CD4-positive, alpha-beta T cell (primary cell): ENCODE data around the gene MCHR1. TPM values are rescaled to one million over a fixed set of nuclear protein-coding genes. Genes with fewer than 3 reads are reported as not detected.
"Not testable (repeated sequence)": the region's sequence is repeated elsewhere in the genome, so short reads cannot be mapped to it uniquely, and the experiment has no call there.

ENCODE experiments used
- ATAC-seq: fragments of 200-7000 bp; cut with Tn5 transposase; one replicate; pipeline ENCODE4 v1.10.0; 2022; ENCODE audit warnings: mild to moderate bottlenecking; ENCODE audit not compliant: poor library complexity
- CTCF ChIA-PET: fragments of 350-600 bp; sonication (Branson Sonifier 250); formaldehyde crosslinking; loops from one replicate; lab custom pipeline; 2021; ENCODE audit warnings: antibody characterized with exemption, inconsistent platforms; lab: Charles Lee
- POLR2A ChIA-PET: fragments of 350-600 bp; sonication (Branson Sonifier 250); formaldehyde crosslinking; loops from one replicate; lab custom pipeline; 2021; ENCODE audit warnings: antibody characterized with exemption, inconsistent platforms; lab: Charles Lee
- DNase-seq, 14 experiments: peaks; one replicate each; pipeline ENCODE4 v3.0.0-alpha.2; 2013 to 2020; ENCODE audit warnings: mixed read lengths in 2 of 14
- H3K27ac ChIP-seq, 2 donors: one replicate each; pipeline versions ENCODE4 v1.5.1 to v1.7.0; 2013; ENCODE audit warnings: low read length in 2 of 2, low read depth in 1 of 2, mild to moderate bottlenecking in 1 of 2
- H3K27me3 ChIP-seq, 2 experiments: 1 replicate in 1 of 2; 2 replicates in 1 of 2; pipeline versions ENCODE4 v1.6.1 to v1.7.0; 2013; ENCODE audit warnings: low read length in 2 of 2, control low read depth in 1 of 2, mild to moderate bottlenecking in 1 of 2, moderate library complexity in 1 of 2; ENCODE audit not compliant: insufficient read depth in 2 of 2, control insufficient read depth in 1 of 2
- H3K36me3 ChIP-seq: one replicate; pipeline ENCODE4 v1.6.1; 2013; ENCODE audit warnings: low read length, control low read depth; ENCODE audit not compliant: insufficient read depth
- H3K4me1 ChIP-seq: one replicate; pipeline ENCODE4 v1.6.1; 2013; ENCODE audit warnings: low read length, control low read depth; ENCODE audit not compliant: insufficient read depth
- H3K4me3 ChIP-seq: one replicate; pipeline ENCODE4 v1.5.1; 2013; ENCODE audit warnings: mild to moderate bottlenecking, low read length, moderate library complexity
- H3K9me3 ChIP-seq, 2 experiments: 1 replicate in 1 of 2; 2 replicates in 1 of 2; pipeline versions ENCODE4 v1.6.1 to v1.7.0; 2013; ENCODE audit warnings: low read length in 2 of 2, mild to moderate bottlenecking in 2 of 2, control low read depth in 1 of 2, moderate library complexity in 1 of 2; ENCODE audit not compliant: control insufficient read depth in 1 of 2, insufficient read depth in 1 of 2
- H3K27ac Mint-ChIP-seq: one replicate; pipeline ENCODE4 v1.8.0; 2020; ENCODE audit warnings: mixed read lengths
- H3K27me3 Mint-ChIP-seq: one replicate; pipeline ENCODE4 v1.8.0; 2021; ENCODE audit warnings: mixed read lengths
- H3K36me3 Mint-ChIP-seq: one replicate; pipeline ENCODE4 v1.8.0; 2021; ENCODE audit warnings: low read depth, mixed read lengths
- H3K4me1 Mint-ChIP-seq: one replicate; pipeline ENCODE4 v1.8.0; 2021; ENCODE audit warnings: low read depth, mixed read lengths
- H3K4me3 Mint-ChIP-seq: one replicate; pipeline ENCODE4 v1.8.0; 2020; ENCODE audit warnings: mild to moderate bottlenecking, mixed read lengths
- H3K9me3 Mint-ChIP-seq: one replicate; pipeline ENCODE4 v1.8.0; 2020; ENCODE audit warnings: mixed read lengths
- intact Hi-C, 2 experiments: fragments of 100-400 bp; cut with DNase I in 1 of 2; cut with micrococcal nuclease in 1 of 2; formaldehyde crosslinking; loops; one replicate each; pipeline versions ENCODE4 v1.15.1 to v1.9.0; 2023 to 2025; cut with DNase I, micrococcal nuclease
- total RNA-seq, 174 experiments: library from RNA in 2 of 174; stranded (reverse) in 2 of 174; gene quantifications; one replicate each; pipeline ENCODE4 v1.2.3 and lab custom pipeline; 2021 to 2026
- TF ChIP-seq, protein P1 (sequence below): fragments of 200-600 bp; IDR thresholded peaks from one replicate; pipeline ENCODE4 v1.8.0; 2022; ENCODE audit warnings: antibody characterized with exemption, mild to moderate bottlenecking

MCHR1 gene
- total RNA-seq, 2 experiments from 2014 or later = not detected

DNA sequence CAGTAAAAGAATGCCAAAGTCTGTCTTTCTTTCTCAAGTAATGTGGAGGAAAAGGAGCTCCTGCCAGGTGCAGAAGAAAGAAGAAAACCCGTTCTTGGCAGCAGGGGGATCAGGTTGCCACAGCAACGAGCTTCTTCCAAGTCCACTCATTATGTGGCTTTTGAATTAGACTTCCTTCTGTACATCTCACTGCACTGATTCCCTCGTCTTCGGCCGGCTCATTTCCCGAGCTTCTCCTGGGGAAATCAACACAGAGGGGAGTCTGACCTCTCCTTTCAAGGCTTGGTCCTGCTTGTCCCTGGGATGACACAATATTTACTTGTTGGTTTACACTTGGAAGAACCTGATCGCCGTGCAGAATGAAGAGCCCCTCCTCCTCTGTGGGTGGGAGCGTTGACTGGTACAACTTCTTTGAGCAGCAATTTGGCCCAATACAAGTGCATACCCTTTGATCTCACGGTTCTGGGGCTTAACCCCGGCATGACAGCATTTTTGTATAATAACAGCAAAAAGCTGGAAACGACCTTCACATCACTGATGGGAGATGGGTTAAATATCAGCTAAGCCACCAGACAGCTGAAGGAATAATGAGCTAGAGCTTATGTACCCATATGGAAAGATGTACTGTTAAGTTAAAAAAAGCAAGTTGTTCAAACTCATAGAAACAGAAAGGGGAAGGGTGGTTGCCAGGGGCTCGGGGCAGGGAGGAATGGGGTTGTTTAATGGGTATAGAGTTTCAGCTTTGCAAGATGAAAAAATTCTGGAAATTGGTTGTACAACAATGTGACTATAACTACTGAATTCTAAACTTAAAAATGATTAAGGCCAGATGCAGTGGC is 35.4 kb downstream of the MCHR1 start:
- no peak overlapping the region for H3K4me3 Mint-ChIP-seq
- CTCF ChIA-PET = interaction anchor here (0.6 to 1.1 kb wide), 4 partner anchors 32 to 815 kb away, joined by 3 to 5 read pairs (median 3); no protein-coding TSS in a partner anchor

DNA sequence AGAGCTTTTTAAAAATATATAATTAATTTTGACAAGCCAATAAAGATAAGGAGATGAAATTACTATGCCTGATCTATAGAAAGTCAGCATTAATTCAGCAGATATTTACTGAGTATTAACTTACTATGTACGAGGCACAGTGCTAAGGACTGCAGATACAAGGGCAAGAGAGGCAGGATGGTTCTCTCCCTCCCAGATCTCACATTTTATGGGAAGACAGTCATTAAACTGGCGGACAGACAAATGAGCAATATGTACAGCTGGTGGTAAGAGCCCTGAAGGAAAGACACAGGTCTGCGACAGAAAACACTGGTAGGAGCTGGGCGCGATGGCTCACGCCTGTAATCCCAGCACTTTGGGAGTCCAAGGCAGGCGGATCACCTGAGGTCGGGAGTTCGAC is 36.8 kb downstream of the MCHR1 start:
- Histone ChIP-seq H3K4me3 (no peak overlapping the region), H3K27ac (no peak overlapping the region), H3K27me3 (no peaks in the 10 kb centered on the region), H3K36me3 (no peaks in the 10 kb centered on the region), H3K9me3 (no peaks in the 10 kb centered on the region), H3K4me1 (peaks cover 10% of the 10 kb centered on the region)
- intact Hi-C loops = no loop called here
- H3K36me3 Mint-ChIP-seq = no peaks in the 10 kb centered on the region
- no peak for ATAC-seq
- H3K9me3 Mint-ChIP-seq = no peaks in the 10 kb centered on the region
- H3K4me1 Mint-ChIP-seq = peaks cover 20% of the 10 kb centered on the region
- TF ChIP-seq, protein P1, sequence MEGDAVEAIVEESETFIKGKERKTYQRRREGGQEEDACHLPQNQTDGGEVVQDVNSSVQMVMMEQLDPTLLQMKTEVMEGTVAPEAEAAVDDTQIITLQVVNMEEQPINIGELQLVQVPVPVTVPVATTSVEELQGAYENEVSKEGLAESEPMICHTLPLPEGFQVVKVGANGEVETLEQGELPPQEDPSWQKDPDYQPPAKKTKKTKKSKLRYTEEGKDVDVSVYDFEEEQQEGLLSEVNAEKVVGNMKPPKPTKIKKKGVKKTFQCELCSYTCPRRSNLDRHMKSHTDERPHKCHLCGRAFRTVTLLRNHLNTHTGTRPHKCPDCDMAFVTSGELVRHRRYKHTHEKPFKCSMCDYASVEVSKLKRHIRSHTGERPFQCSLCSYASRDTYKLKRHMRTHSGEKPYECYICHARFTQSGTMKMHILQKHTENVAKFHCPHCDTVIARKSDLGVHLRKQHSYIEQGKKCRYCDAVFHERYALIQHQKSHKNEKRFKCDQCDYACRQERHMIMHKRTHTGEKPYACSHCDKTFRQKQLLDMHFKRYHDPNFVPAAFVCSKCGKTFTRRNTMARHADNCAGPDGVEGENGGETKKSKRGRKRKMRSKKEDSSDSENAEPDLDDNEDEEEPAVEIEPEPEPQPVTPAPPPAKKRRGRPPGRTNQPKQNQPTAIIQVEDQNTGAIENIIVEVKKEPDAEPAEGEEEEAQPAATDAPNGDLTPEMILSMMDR = no peak
- CTCF ChIA-PET = interaction anchor here (0.7 to 1.0 kb wide), 2 partner anchors 33 to 182 kb away, joined by 3 read pairs; no protein-coding TSS in a partner anchor
- no peak for DNase-seq
- H3K27ac Mint-ChIP-seq = no peak overlapping the region
- H3K4me3 Mint-ChIP-seq = no peak overlapping the region
- no peaks in the 10 kb centered on the region for H3K27me3 Mint-ChIP-seq
- POLR2A ChIA-PET = no interaction called here

More for the DNA sequence above, 35.4 kb downstream of the MCHR1 start:
- H3K36me3 Mint-ChIP-seq = no peaks in the 10 kb centered on the region
- no peak for ATAC-seq
- peaks cover 15% of the 10 kb centered on the region for H3K4me1 ChIP-seq
- H3K9me3 ChIP-seq = no peaks in the 10 kb centered on the region
- H3K27me3 Mint-ChIP-seq = no peaks in the 10 kb centered on the region
- no peak overlapping the region for H3K27ac Mint-ChIP-seq
- H3K4me3 ChIP-seq = no peak overlapping the region
- DNase-seq = peak in 1 of 14 experiments; percentile 5
- H3K36me3 ChIP-seq = no peaks in the 10 kb centered on the region
- H3K9me3 Mint-ChIP-seq = no peaks in the 10 kb centered on the region
- H3K27ac ChIP-seq = no peak overlapping the region
- TF ChIP-seq, protein P1 = no peak
- POLR2A ChIA-PET = interaction anchor here (0.8 to 1.1 kb wide), 2 partner anchors 14 to 29 kb away, joined by 3 read pairs; no protein-coding TSS in a partner anchor
- peaks cover 19% of the 10 kb centered on the region for H3K4me1 Mint-ChIP-seq
- intact Hi-C loops = no loop called here
- H3K27me3 ChIP-seq = no peaks in the 10 kb centered on the region

DNA sequence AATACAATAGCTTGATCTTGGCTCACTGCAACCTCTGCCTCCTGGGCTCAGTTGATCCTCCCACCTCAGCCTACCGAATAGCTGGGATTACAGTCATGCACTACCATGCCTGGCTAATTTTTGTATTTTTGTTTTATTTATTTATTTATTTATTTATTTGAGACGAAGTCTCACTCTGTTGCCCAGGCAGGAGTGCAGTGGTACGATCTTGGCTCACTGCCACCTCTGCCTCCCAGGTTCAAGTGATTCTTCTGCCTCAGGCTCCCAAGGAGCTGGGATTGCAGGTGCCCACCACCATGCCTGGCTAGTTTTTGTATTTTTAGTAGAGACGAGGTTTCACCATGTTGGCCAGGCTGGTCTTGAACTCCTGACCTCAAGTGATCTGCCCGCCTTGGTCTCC is 38.4 kb downstream of the MCHR1 start:
- H3K27me3 Mint-ChIP-seq, H3K27me3 ChIP-seq, H3K27ac Mint-ChIP-seq, H3K36me3 ChIP-seq, intact Hi-C loops, ATAC-seq, DNase-seq, H3K4me3 ChIP-seq, H3K9me3 ChIP-seq, H3K4me1 ChIP-seq, H3K4me3 Mint-ChIP-seq, H3K27ac ChIP-seq, H3K9me3 Mint-ChIP-seq, H3K36me3 Mint-ChIP-seq: not testable (repeated sequence)
- POLR2A ChIA-PET = interaction anchor here (1.0 kb wide), 1 partner anchor 14 kb away, joined by 3 read pairs; no protein-coding TSS in a partner anchor
- H3K4me1 Mint-ChIP-seq = peaks cover 18% of the 10 kb centered on the region
- CTCF ChIA-PET = interaction anchor here (1.0 kb wide), 1 partner anchor 10 kb away, joined by 4 read pairs; no protein-coding TSS in a partner anchor
